SK-N-SH (cell line): ENCODE data around the gene PANK3.

ENCODE experiments used
- CHD2 ChIP-seq: fragments of 150-350 bp; IDR thresholded peaks from 2 replicates; pipeline ENCODE4 v1.6.1; 2018; ENCODE audit warnings: low read length; ENCODE audit not compliant: partially characterized antibody
- CTCF ChIP-seq: fragments of 200-600 bp; sonication (generic); IDR thresholded peaks from 2 replicates; pipeline ENCODE4 v1.6.1; 2017; ENCODE audit warnings: antibody characterized with exemption, mild to moderate bottlenecking, moderate library complexity
- EP300 ChIP-seq, 2 experiments: IDR thresholded peaks; 2 replicates each; pipeline versions ENCODE4 v1.4.0 to v1.6.1; 2012; ENCODE audit warnings: borderline replicate concordance in 1 of 2, low read depth in 1 of 2, low read length in 1 of 2
- REST ChIP-seq: IDR thresholded peaks from 2 replicates; pipeline ENCODE4 v1.6.1; 2012; ENCODE audit warnings: mild to moderate bottlenecking, low read depth, low read length, moderate library complexity
- USF2 ChIP-seq: fragments of 150-350 bp; IDR thresholded peaks from 2 replicates; pipeline ENCODE4 v1.6.1; 2017; ENCODE audit warnings: antibody characterized with exemption, low read length, low read depth, borderline replicate concordance

GRCh38 chr5:168608386-168608785 lies 29.2 kb upstream of the PANK3 start:
- TF ChIP-seq CTCF (no peak), REST (no peak), EP300 (IDR thresholded peaks at IDR 0.05; ENCODE audit: borderline replicate concordance in 1 of 2, low read depth in 1 of 2, low read length in 1 of 2) (no peak), CHD2 (no peak), USF2 (no peak)
